Omental fat pad (tissue), 4 donors: ENCODE measurements around the gene CHM. TPM values are rescaled to one million over a fixed set of nuclear protein-coding genes. Genes with fewer than 3 reads are reported as not detected.
"Not testable (repeated sequence)": the region's sequence is repeated elsewhere in the genome, so short reads cannot be mapped to it uniquely, and the experiment has no call there.

Source experiments
- ATAC-seq: fragments of 150-250 bp; one replicate; pipeline ENCODE4 v1.9.1; 2016; ENCODE audit warnings: mild to moderate bottlenecking, moderate library complexity; ENCODE audit not compliant: low FRiP score
- DNase-seq: peaks from one replicate; pipeline ENCODE4 v3.0.0-alpha.2; 2019; ENCODE audit warnings: low spot score
- total RNA-seq, 4 donors: library from RNA; depleted of rRNA; stranded (reverse); fragments of >200 nt; gene quantifications; one replicate each; pipeline ENCODE4 v1.1.0, GENCODE V29; 2016
- TF ChIP-seq, protein P1 (sequence below), 3 donors: fragments of 450-650 bp; IDR thresholded peaks; one replicate each; pipeline ENCODE4 v1.5.1; 2016 to 2017; ENCODE audit warnings: antibody characterized with exemption in 3 of 3, mild to moderate bottlenecking in 3 of 3, moderate library complexity in 2 of 3

Gene CHM
- total RNA-seq, 4 donors from 2014 or later, result 13.0 to 21.1 (median 17.3) TPM

DNA sequence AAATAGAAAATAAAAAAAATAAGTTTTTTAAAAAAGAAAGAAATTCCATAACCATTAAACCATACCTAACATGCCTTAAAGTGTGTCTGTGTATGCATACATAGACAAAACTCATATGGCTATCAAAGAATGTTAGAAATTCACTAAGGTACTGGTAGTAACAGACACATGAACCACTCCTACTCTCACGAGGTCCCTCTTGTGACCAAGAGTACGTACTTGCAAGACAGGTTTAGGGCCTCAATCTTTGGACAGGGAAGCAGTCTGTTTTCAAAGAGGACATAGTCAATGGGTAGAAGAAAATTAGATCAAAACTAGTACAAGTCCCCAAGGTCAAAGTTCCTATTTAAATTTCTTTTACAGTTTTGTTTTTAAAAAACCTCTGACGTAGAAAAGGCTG, 117.3 kb downstream of the CHM start:
- ATAC-seq, result no peak
- TF ChIP-seq, protein P1, sequence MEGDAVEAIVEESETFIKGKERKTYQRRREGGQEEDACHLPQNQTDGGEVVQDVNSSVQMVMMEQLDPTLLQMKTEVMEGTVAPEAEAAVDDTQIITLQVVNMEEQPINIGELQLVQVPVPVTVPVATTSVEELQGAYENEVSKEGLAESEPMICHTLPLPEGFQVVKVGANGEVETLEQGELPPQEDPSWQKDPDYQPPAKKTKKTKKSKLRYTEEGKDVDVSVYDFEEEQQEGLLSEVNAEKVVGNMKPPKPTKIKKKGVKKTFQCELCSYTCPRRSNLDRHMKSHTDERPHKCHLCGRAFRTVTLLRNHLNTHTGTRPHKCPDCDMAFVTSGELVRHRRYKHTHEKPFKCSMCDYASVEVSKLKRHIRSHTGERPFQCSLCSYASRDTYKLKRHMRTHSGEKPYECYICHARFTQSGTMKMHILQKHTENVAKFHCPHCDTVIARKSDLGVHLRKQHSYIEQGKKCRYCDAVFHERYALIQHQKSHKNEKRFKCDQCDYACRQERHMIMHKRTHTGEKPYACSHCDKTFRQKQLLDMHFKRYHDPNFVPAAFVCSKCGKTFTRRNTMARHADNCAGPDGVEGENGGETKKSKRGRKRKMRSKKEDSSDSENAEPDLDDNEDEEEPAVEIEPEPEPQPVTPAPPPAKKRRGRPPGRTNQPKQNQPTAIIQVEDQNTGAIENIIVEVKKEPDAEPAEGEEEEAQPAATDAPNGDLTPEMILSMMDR (IDR thresholded peaks at IDR 0.05), result no peak
- no peak for DNase-seq

DNA sequence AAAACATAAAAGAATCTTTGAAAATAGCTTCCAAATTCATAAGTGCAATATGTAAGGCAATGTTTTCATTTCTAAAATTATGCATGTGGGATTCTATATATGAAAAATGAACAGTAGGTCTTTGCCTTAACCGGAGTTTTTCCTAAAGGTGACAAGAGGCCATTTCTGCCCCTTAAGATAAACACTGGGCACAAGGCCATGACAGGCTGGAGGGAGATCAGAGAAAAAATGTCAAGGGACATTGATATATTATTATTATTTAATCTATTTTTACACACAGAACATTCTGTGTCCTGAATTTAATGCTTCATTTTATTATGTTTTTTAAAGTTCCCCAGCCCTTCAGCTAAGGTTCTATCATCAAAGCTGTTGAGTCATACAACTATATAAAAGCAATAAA, 118.8 kb downstream of the CHM start:
- ATAC-seq (no peak), DNase-seq (no peak)
- TF ChIP-seq, protein P1 (IDR thresholded peaks at IDR 0.05), result no peak

DNA sequence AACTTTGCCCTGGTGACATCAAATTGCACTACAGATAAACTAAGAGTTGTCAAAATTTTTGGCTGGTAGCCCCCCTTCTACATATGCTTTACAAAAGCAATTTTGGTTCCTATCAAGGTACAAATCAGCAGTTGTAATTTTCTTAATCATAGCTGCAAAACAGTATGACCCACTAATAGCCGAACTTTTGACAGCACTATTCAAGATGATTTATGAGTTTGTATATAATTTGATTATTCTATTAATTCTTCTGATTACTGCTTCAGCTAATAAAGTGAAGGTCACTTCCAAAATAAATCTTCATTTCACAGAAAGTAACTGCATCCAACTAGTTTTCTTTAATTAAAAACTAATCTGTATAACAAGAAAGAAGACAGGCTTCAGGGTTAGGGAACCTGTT, 119.6 kb downstream of the CHM start:
- TF ChIP-seq, protein P1 (IDR thresholded peaks at IDR 0.05), result no peak
- ATAC-seq, result no peak

DNA sequence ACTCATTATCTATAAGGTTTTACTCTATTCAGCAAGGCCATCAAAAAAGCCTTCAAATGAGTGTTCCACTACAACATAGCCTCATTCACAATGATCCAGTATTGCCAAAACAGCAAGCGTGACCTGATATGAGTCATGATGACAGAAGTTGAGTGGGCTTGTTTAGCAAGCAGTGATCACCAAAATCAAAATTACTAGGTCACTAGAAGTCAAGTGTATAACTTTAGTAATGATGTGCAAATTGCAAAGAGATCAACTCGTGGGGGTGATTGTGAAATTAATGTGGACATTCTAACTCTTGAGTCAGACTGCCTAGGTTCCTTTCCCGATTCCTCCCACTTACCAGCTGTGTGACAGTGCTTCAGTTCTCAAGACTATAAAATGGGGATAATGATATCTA, 124.5 kb downstream of the CHM start:
- ATAC-seq (peak; percentile 41), DNase-seq (no peak)
- TF ChIP-seq, protein P1 (IDR thresholded peaks at IDR 0.05), result no peak

More for the DNA sequence above, 119.6 kb downstream of the CHM start:
- DNase-seq, result no peak

DNA sequence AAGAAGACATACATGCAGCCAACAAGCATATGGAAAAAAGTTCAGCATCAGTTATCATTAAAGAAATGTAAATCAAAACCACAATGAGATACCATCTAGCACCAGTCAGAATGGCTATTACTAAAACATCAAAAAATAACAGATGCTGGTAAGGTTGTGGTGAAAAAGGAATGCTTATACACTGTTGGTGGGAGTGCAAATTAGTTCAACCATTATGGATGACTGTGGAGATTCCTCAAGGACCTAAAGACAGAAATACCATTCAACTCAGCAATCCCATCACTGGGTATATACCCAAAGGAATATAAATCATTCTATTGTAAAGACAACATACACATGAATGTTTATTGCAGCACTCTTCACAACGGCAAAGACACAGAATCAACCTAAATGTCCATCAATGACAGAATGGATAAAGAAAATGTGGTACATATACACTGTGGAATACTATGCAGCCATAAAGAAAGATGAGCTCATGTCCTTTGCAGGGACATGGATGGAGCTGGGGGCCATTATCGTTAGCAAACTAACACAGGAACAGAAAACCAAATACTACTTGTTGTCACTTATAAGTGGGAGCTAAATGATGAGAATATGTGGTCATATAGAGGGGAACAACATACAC, 130.6 kb downstream of the CHM start:
- DNase-seq, ATAC-seq: not testable (repeated sequence)

DNA sequence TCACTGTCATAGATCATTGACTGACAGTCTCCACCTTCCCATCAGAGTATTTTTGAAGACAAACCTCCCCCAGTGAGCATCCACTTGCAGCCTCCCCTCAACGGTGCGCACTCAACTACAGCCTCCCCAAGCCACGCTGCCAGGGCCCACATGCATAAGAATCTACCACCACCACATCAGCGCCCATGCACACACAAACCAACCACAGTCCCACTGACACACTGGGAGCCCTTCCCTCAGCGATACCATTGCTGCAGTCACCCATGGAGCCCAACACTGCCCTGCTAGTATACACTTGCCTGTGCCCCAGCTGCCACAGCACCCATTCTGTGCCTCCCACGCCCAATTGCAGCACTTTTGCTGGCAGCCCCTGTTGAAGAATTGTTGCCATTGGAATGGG, 132.9 kb downstream of the CHM start:
- DNase-seq (no peak), ATAC-seq (no peak)
- TF ChIP-seq, protein P1 (IDR thresholded peaks at IDR 0.05), result no peak

DNA sequence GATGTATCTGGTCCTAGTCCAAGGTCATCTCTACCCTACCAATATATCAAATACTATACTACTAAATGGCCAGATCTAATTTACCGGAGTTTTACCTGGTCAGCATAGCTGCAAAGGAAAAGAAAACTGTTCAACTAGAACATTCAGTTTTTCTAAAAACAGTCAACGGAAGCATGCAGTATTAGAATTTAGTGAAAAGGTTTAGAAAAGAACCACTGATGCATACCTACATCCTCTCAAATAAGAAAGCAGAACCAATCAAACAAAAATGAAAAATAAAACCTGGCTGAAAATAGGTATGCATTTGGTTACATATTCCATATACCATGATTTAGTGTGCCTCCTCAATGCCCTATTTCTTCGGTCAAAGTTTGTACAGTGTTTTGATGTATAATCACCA, 140.0 kb downstream of the CHM start:
- ATAC-seq (no peak), DNase-seq (no peak)
- TF ChIP-seq, protein P1 (IDR thresholded peaks at IDR 0.05), result no peak
